Measurements from ENCODE around the gene USP9X.
A peak's percentile ranks its signal among the peaks of the same experiment; 100 is the strongest.
"Not testable (repeated sequence)": the region's sequence is repeated elsewhere in the genome, so short reads cannot be mapped to it uniquely, and the experiment has no call there.

The USP9X gene

DNA sequence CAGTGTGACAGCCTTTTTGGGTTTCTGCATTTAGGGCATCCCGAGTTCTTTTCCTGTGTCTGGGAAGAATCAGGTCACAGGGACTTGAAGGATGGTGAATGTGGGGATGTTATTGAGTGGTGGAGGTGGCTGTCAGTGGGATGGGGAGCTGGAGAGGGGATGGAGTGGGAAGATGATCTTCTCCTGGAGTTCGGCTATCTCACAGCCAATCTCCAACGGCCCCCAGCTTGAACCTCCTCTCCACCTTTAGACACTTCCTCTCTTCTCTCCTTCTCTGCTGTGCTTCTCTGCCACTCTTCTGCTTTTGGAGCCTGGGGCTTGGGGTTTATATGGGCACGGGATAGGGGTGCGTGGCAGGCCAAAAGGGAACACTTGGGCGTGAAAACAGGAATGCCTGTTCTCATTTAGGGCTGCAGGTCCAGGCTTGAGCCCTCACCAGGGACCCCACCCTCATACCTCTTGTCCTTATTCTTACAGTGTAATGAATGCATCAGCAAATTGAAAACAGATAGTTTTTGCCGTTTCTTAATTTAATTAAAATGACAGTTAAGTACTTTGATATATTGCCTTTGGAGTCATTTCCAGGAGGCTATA is 37.5 kb downstream of the USP9X start:
- TF ChIP-seq GATA1 (IDR thresholded peaks at IDR 0.05; ENCODE audit: low read depth, low read length), result no peak
- TF ChIP-seq POLR2A (IDR thresholded peaks at IDR 0.05; ENCODE audit: low read length), result no peak
- no peak for DNase-seq

DNA sequence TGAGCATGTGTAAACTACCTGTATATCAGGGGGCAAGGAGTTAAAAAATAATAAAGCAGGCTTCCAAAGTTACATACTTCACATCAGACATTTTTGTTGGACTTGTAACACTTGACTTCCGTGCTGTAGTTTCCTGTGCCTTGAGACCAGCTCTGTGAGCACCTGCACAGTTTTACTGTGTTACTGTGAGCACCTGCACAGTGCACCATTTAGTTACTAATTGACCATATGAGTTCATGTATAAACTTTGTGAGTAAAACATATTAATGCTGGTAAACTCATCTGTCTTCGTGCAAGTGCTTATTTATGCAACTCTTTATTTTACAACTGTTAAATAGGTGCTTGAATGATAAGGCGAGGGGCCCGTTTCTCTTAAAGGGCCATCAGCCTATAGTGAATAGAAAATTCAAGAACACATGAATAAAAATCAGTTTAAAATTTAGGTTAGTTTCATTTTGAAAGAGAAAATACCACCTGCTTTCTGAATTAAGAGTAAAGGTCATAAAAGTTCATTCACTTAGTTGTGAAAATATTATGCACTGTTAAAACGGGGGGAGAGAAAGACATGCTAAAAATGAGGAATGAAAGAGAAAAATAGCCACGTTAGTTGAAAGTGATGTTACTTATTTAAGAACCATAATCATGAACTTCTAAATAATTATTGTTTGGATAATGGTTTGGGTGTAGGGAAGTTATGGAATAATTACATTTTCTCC is 42.4 kb downstream of the USP9X start:
- no peak for DNase-seq
- no peak for TF ChIP-seq GATA1 (IDR thresholded peaks at IDR 0.05; ENCODE audit: low read depth, low read length)
- TF ChIP-seq POLR2A (IDR thresholded peaks at IDR 0.05; ENCODE audit: low read length), result no peak

DNA sequence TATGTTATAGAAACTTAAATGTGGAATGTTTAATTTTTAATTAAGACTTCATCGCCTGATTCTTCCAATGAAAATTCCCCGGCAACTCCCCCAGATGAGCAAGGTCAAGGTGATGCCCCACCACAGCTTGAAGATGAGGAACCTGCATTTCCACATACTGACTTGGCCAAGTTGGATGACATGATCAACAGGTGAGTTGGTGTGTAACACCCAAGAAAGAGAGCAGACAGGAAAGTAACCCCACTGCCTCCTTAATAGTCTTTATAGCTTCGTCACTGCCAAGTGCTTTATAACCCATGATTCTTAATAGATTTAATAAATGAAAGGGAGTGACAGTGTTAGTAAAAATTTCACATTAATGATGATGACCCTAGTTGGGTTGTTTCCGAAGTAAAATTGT is 43.7 kb downstream of the USP9X start:
- DNase-seq, result no peak
- TF ChIP-seq GATA1 (IDR thresholded peaks at IDR 0.05; ENCODE audit: low read depth, low read length) (no peak), POLR2A (IDR thresholded peaks at IDR 0.05; ENCODE audit: low read length) (no peak)

DNA sequence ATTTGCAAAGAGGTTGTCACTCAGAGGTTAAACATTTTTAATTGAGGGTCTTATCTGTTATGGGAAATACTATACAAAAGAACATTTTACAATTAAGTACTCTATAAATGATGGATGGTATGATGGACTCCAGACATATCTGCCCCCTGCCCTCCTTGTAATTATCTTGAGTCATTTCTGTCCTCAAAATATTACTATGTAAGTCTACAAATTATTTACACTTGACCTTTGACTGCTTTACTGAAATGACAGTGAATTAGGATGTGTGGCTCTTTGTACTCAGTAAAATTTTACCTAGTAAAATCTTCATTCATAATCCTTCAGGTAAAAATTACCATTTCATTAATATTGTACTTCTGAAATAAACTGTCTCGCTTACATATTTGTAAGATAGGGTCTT is 46.5 kb downstream of the USP9X start:
- TF ChIP-seq POLR2A (IDR thresholded peaks at IDR 0.05; ENCODE audit: low read length), result no peak
- no peak for TF ChIP-seq GATA1 (IDR thresholded peaks at IDR 0.05; ENCODE audit: low read depth, low read length)
- no peak for DNase-seq

DNA sequence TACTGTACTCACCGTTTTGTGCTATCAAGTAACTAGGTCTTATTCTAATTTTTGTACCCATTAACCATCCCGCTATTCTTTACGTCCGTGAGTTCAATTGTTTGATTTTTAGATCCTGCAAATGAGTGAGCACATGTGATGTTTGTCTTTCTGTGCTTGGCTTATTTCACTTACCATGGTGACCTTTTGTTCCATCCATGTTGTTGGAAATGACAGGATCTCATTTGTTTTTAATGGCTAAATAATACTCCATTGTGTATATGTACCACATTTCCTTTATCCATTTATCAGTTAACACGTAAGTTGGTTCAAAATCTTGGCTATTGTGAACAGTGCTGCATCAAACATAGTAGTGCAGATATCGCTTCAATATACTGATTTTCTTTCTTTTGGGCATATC is 48.3 kb downstream of the USP9X start:
- DNase-seq, result no peak
- TF ChIP-seq GATA1 (IDR thresholded peaks at IDR 0.05; ENCODE audit: low read depth, low read length) (no peak), POLR2A (IDR thresholded peaks at IDR 0.05; ENCODE audit: low read length) (no peak)

DNA sequence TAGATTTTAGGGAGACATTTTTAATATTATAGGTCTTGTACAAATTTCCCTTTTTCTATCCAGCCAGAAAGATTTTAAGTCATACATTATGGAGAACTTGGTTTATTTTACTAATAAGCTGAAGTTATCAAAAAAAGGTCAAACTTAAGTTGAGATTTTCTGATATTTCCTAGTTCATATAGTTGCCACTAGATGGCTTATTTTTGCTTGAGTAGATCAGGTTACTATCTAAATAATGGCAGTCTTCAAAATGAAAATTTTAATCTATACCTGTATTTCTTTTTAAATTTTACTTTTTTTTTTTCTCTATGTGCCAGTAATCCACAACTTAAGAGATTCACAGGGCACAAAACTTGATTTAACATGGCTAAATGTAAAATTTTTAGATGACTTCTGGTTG is 52.3 kb downstream of the USP9X start:
- TF ChIP-seq POLR2A (IDR thresholded peaks at IDR 0.05; ENCODE audit: low read length) (no peak), GATA1 (IDR thresholded peaks at IDR 0.05; ENCODE audit: low read depth, low read length) (no peak)
- DNase-seq, result peak; percentile 3 to 7

DNA sequence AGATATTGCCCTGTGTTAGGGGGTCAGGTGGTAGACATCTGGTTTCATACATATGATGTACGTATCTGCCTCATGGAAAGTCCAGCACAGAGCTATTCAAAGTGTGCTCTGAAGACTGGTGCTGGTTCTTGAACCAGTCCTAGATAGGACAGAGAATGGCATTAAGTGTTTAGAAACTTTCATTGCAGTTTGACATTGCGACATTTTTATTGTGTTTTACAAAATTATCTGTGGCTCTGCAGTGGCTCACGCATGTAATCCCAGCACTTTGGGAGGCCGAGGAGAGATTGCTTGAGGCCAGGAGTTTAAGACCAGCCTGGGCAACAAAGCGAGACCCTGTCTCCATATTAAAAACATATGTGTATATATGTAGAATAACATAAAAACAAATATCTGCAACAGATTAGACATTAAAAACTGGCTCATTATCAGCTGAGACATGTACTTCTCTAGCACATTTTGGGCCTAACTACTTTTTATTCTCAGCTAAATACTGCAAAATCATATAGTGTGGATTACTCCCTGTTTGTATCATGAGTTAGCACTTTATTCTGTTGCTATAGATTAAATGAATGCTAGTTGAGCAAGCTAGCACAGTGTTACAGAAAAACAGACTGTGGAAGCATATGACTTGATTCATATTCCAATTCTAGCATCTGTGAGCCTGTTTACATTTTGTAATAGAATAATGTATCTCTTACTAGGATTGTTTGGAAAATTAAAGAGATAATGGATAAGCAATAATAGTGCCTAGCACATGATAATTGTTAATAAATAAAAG is 57.1 kb downstream of the USP9X start:
- DNase-seq, result peak; percentile 6 to 45
- TF ChIP-seq POLR2A (IDR thresholded peaks at IDR 0.05; ENCODE audit: low read length), result no peak

DNA sequence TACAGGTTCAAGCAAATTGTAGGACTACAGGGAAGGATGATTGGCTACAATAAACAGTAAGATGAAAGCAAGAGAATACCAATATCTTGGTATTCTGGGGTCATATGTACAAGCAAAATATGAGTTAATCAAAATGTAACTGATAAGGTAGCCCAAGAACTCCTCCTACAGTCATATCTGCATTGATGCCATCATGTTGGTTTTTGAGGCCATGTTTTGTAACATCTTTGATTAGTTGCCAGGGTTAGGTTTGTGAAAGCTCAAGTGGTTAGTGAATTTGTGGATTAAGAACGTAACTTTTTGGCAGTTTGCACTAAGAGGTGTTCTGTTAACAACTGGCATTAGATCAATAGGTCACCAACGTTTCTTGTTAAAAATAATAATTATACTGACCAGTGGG is 59.6 kb downstream of the USP9X start:
- DNase-seq, result no peak
- TF ChIP-seq POLR2A (IDR thresholded peaks at IDR 0.05; ENCODE audit: low read length) (no peak), GATA1 (IDR thresholded peaks at IDR 0.05; ENCODE audit: low read depth, low read length) (no peak)

DNA sequence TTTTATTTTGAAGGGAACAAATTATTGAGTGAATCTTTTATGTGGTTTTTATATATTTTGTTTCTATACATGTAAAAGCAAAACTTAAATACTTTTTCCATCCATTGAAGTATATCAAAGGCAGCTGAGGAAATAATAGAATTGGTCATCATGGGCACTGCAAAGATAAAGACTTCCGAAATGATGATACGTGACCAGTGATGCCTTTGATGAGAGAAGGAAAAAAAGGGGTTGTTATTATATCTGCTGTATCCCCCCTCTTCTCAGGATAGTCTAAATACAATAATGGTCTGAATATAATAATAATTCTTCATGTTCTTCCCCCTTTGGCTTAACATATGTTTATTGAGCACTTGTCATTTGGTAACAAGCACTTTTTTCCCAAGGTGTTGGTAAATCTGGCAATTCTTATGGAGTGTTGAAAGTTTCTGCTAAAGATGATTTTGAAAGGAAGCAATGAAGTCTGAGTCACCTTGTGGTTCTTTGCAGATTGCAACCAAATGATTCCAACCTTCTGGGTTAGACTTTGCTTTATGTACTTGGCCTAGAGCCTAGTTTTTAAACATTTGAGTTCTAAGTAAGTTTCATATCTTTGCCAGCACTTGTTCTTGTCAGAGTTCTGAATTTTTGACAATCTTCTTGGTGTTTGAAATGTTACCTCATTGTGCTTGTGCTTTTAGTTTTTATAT is 60.8 kb downstream of the USP9X start:
- TF ChIP-seq POLR2A (IDR thresholded peaks at IDR 0.05; ENCODE audit: low read length) (no peak), GATA1 (IDR thresholded peaks at IDR 0.05; ENCODE audit: low read depth, low read length) (no peak)
- peak in 1 of 2 experiments; percentile 23 for DNase-seq

DNA sequence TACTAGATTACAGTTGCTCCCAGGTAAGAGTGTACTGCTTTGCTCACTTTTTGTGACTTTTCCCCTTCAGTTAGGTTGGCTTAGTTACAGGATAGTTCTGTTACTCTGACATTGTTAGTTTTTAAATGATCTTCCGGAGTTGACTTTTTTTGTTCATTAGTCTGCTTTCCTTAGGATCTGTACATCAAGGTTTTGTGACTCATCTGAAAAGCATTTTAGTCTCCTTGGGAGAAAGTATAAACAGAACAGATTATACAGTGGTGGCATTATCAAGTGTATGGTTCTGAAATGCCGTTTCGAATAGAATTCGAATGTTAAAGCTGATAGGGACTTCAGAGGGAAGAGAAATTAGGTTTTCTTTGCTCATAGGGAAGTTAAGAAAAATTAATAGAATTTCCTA is 63.3 kb downstream of the USP9X start:
- DNase-seq, result no peak
- TF ChIP-seq POLR2A (IDR thresholded peaks at IDR 0.05; ENCODE audit: low read length) (no peak), GATA1 (IDR thresholded peaks at IDR 0.05; ENCODE audit: low read depth, low read length) (no peak)

DNA sequence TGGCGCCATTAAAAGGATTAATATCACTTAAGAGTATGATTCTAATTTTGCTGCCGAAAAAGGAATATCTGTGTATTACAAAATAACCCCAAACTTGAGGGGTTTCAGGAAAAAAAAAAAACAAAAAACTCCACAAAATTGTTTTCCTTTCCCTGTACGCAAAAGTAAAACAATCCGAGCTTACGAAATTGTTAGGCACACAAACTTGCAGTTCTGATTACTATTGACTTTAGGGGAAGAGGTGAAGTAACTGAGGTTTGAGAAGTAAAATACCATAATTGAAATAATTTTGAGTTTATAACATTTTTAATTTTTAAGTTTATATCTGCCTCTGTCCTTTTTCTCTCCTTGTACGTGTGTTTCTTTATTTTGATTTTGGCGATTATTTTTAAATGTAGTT is 64.8 kb downstream of the USP9X start:
- DNase-seq, result no peak
- no peak for TF ChIP-seq GATA1 (IDR thresholded peaks at IDR 0.05; ENCODE audit: low read depth, low read length)
- no peak for TF ChIP-seq POLR2A (IDR thresholded peaks at IDR 0.05; ENCODE audit: low read length)

DNA sequence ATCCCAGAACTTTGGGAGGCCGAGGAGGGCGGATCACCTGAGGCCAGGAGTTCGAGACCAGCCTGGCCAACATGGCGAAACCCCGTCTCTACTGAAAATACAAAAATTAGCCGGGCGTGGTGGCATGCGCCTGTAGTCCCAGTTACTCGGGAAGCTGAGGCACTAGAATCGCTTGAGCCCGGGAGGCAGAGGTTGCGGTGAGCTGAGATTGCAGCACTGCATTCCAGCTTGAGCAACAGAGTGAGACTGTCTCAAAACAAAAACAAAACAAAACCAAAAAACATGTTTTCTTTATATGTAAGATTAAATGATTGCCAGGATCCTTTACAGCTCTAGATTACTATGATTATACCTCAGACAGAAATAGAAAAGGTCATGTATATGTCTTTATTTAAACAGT is 66.5 kb downstream of the USP9X start:
- DNase-seq, result not testable (repeated sequence)

DNA sequence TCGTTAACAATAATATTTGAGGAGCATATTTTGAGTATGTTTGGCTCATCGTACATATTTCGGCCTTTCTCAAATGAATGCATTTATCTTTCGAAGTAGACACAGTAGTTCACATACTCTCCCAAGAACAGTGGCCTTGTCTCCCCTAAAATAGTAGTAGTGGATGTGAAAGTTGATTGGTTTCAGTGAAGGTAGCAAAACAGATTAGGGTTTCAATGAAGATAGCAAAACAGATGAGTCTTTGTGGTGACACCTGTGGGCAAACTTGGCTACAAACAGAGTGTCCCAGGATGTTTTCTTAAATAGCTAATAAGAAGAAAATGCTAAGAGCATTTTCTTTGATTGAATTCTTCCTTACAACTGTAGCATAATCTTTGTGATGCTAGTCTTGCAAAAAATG is 67.0 kb downstream of the USP9X start:
- TF ChIP-seq GATA1 (IDR thresholded peaks at IDR 0.05; ENCODE audit: low read depth, low read length) (no peak), POLR2A (IDR thresholded peaks at IDR 0.05; ENCODE audit: low read length) (no peak)
- DNase-seq, result no peak

DNA sequence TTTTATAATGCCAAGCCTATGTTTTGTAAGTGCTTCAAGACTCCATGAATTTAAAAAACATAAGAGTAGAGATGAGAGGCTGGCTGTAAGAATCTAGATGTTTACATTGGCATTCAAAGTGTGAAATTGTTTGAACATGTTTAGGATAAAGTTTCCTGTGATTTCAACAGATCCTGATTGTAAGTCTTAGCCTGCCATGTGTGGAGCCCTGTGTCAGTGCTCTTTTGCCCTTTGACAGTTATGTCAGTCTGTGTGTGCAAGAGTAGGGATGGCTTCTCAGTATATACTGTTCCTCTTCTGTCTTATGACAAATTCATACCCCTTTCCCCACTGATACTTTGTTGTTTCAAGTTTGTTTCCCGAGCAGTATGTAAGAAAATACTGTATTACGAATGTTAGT is 68.2 kb downstream of the USP9X start:
- TF ChIP-seq GATA1 (IDR thresholded peaks at IDR 0.05; ENCODE audit: low read depth, low read length) (no peak), POLR2A (IDR thresholded peaks at IDR 0.05; ENCODE audit: low read length) (no peak)
- DNase-seq, result no peak

Data from erythroblast (primary cell).